Measurements from ENCODE around the gene RHBDF1. TPM values are rescaled to one million over a fixed set of nuclear protein-coding genes. Genes with fewer than 3 reads are reported as not detected.

RHBDF1 gene
- total RNA-seq, 1 donor from 2014 or later, result 0.26 TPM

Other genes starting within 250 kb of the RHBDF1 start
- gene POLR3K, start 19.0 kb downstream of the RHBDF1 start, total RNA-seq, result 88.9 and 89.8 TPM in 2 replicates
- gene SNRNP25, start 18.8 kb downstream of the RHBDF1 start, total RNA-seq, result 97.7 and 99.9 TPM in 2 replicates
- gene MPG, start 5.6 kb upstream of the RHBDF1 start, total RNA-seq, result 68.4 and 72.6 TPM in 2 replicates
- gene NPRL3, start 66.0 kb upstream of the RHBDF1 start, total RNA-seq, result 52.9 and 53.8 TPM in 2 replicates
- not detected in 2 replicates for gene HBZ, start 80.0 kb upstream of the RHBDF1 start, total RNA-seq
- gene HBM, start 93.3 kb upstream of the RHBDF1 start, total RNA-seq, result not detected in 2 replicates
- gene HBA2, start 100.2 kb upstream of the RHBDF1 start, total RNA-seq, result 0.33 TPM in 1 of 2 replicates, not detected in the other
- gene HBA1, start 104.0 kb upstream of the RHBDF1 start, total RNA-seq, result not detected in 2 replicates
- gene HBQ1, start 107.8 kb upstream of the RHBDF1 start, total RNA-seq, result 0.69 and 1.6 TPM in 2 replicates
- 82.3 and 87.9 TPM in 2 replicates for gene LUC7L, start 156.8 kb upstream of the RHBDF1 start, total RNA-seq
- 17.3 and 18.6 TPM in 2 replicates for gene FAM234A, start 162.2 kb upstream of the RHBDF1 start, total RNA-seq
- gene RGS11, start 203.3 kb upstream of the RHBDF1 start, total RNA-seq, result 0.14 TPM in 1 of 2 replicates, not detected in the other
- gene ARHGDIG, start 208.0 kb upstream of the RHBDF1 start, total RNA-seq, result not detected in 2 replicates
- gene PDIA2, start 210.5 kb upstream of the RHBDF1 start, total RNA-seq, result not detected in 2 replicates

Measured in activated CD4-positive, alpha-beta T cell treated with anti-CD3 and anti-CD28 coated beads, Interleukin-2, amount 10 ng/mL, durations not matched to agents 24 days and 14 days (primary cell).